ENCODE measurements around the gene TRAPPC3L.

The TRAPPC3L gene

GRCh38 chr6:116557893-116558292 is 12.4 kb upstream of the TRAPPC3L start:
- H3K4me3 ChIP-seq (ENCODE audit: low read length), result no peak overlapping the region
- H3K27me3 ChIP-seq (ENCODE audit: insufficient read depth, low read length), result no peaks in the 10 kb centered on the region
- H3K36me3 ChIP-seq (ENCODE audit: insufficient read depth, low read length), result no peaks in the 10 kb centered on the region
- no peak overlapping the region for H3K9ac ChIP-seq (ENCODE audit: low read depth, low read length)
- no peak overlapping the region for H3K27ac ChIP-seq (ENCODE audit: low read depth, low read length)
- no peaks in the 10 kb centered on the region for H3K4me1 ChIP-seq (ENCODE audit: insufficient read depth, low read length)
- 83% methylated on average over 5 of the region's 5 CpGs for WGBS
- no peaks in the 10 kb centered on the region for H3K9me3 ChIP-seq (ENCODE audit: insufficient read depth, low read depth, low read length)

GRCh38 chr6:116556814-116557415 is 11.4 kb upstream of the TRAPPC3L start:
- Histone ChIP-seq H3K27me3 (ENCODE audit: insufficient read depth, low read length) (no peaks in the 10 kb centered on the region), H3K9me3 (ENCODE audit: insufficient read depth, low read depth, low read length) (no peaks in the 10 kb centered on the region), H3K27ac (ENCODE audit: low read depth, low read length) (no peak overlapping the region), H3K9ac (ENCODE audit: low read depth, low read length) (no peak overlapping the region), H3K4me1 (ENCODE audit: insufficient read depth, low read length) (no peaks in the 10 kb centered on the region), H3K4me3 (ENCODE audit: low read length) (no peak overlapping the region), H3K36me3 (ENCODE audit: insufficient read depth, low read length) (no peaks in the 10 kb centered on the region)
- WGBS, result 88% methylated on average over 5 of the region's 5 CpGs

GRCh38 chr6:116556065-116556464 is 10.6 kb upstream of the TRAPPC3L start:
- Histone ChIP-seq H3K4me1 (ENCODE audit: insufficient read depth, low read length) (no peaks in the 10 kb centered on the region), H3K27me3 (ENCODE audit: insufficient read depth, low read length) (no peaks in the 10 kb centered on the region), H3K27ac (ENCODE audit: low read depth, low read length) (no peak overlapping the region), H3K9me3 (ENCODE audit: insufficient read depth, low read depth, low read length) (no peaks in the 10 kb centered on the region), H3K4me3 (ENCODE audit: low read length) (no peak overlapping the region), H3K9ac (ENCODE audit: low read depth, low read length) (no peak overlapping the region), H3K36me3 (ENCODE audit: insufficient read depth, low read length) (no peaks in the 10 kb centered on the region)
- WGBS, result 86% methylated on average over 1 of the region's 1 CpG

GRCh38 chr6:116553451-116553850 is 8.0 kb upstream of the TRAPPC3L start, which contains the start of gene CALHM4:
CALHM4 (plus strand) TSS chr6:116553751; CDS start chr6:116553794, 43 bp downstream.
- Histone ChIP-seq H3K27ac (ENCODE audit: low read depth, low read length) (no peak within 1 kb of the TSS), H3K4me1 (ENCODE audit: insufficient read depth, low read length) (no peaks in the 10 kb centered on the region), H3K9me3 (ENCODE audit: insufficient read depth, low read depth, low read length) (no peaks in the 10 kb centered on the region), H3K36me3 (ENCODE audit: insufficient read depth, low read length) (no peaks in the 10 kb centered on the region), H3K4me3 (ENCODE audit: low read length) (no peak within 1 kb of the TSS), H3K27me3 (ENCODE audit: insufficient read depth, low read length) (no peaks in the 10 kb centered on the region), H3K9ac (ENCODE audit: low read depth, low read length) (no peak within 1 kb of the TSS)

- 79% methylated on average over 4 of the region's 4 CpGs for WGBS
- no peaks in the 10 kb centered on the region for H3K27me3 ChIP-seq (ENCODE audit: insufficient read depth, low read length)
- no peak overlapping the region for H3K4me3 ChIP-seq (ENCODE audit: low read length)
These were observed 5.3 kb upstream of the TRAPPC3L start for GRCh38 chr6:116550796-116551195.

GRCh38 chr6:116547358-116547757 is 1.9 kb upstream of the TRAPPC3L start:
- WGBS, result 77% methylated on average over 6 of the region's 6 CpGs
- Histone ChIP-seq H3K4me3 (ENCODE audit: low read length) (no peak overlapping the region), H3K36me3 (ENCODE audit: insufficient read depth, low read length) (no peaks in the 10 kb centered on the region), H3K27ac (ENCODE audit: low read depth, low read length) (no peak overlapping the region), H3K9me3 (ENCODE audit: insufficient read depth, low read depth, low read length) (no peaks in the 10 kb centered on the region), H3K27me3 (ENCODE audit: insufficient read depth, low read length) (no peaks in the 10 kb centered on the region), H3K4me1 (ENCODE audit: insufficient read depth, low read length) (no peaks in the 10 kb centered on the region), H3K9ac (ENCODE audit: low read depth, low read length) (no peak overlapping the region; the same call in 1 of the 2 replicates)

More at GRCh38 chr6:116550796-116551195, 5.3 kb upstream of the TRAPPC3L start:
- Histone ChIP-seq H3K36me3 (ENCODE audit: insufficient read depth, low read length) (no peaks in the 10 kb centered on the region), H3K4me1 (ENCODE audit: insufficient read depth, low read length) (no peaks in the 10 kb centered on the region), H3K9me3 (ENCODE audit: insufficient read depth, low read depth, low read length) (no peaks in the 10 kb centered on the region), H3K9ac (ENCODE audit: low read depth, low read length) (no peak overlapping the region), H3K27ac (ENCODE audit: low read depth, low read length) (no peak overlapping the region)

- Histone ChIP-seq H3K36me3 (ENCODE audit: insufficient read depth, low read length) (no peaks in the 10 kb centered on the region), H3K27me3 (ENCODE audit: insufficient read depth, low read length) (no peaks in the 10 kb centered on the region)
These were observed 2.3 kb downstream of the TRAPPC3L start for GRCh38 chr6:116543149-116543548.

GRCh38 chr6:116542426-116542825 is 3.1 kb downstream of the TRAPPC3L start:
- no peaks in the 10 kb centered on the region for H3K36me3 ChIP-seq (ENCODE audit: insufficient read depth, low read length)
- no peak overlapping the region for H3K4me3 ChIP-seq (ENCODE audit: low read length)
- no peak overlapping the region for H3K9ac ChIP-seq (ENCODE audit: low read depth, low read length)
- no peaks in the 10 kb centered on the region for H3K27me3 ChIP-seq (ENCODE audit: insufficient read depth, low read length)
- no peaks in the 10 kb centered on the region for H3K4me1 ChIP-seq (ENCODE audit: insufficient read depth, low read length)
- H3K27ac ChIP-seq (ENCODE audit: low read depth, low read length), result no peak overlapping the region
- no peaks in the 10 kb centered on the region for H3K9me3 ChIP-seq (ENCODE audit: insufficient read depth, low read depth, low read length)

More at GRCh38 chr6:116543149-116543548, 2.3 kb downstream of the TRAPPC3L start:
- Histone ChIP-seq H3K9me3 (ENCODE audit: insufficient read depth, low read depth, low read length) (no peaks in the 10 kb centered on the region), H3K9ac (ENCODE audit: low read depth, low read length) (no peak overlapping the region), H3K4me1 (ENCODE audit: insufficient read depth, low read length) (no peaks in the 10 kb centered on the region), H3K27ac (ENCODE audit: low read depth, low read length) (no peak overlapping the region), H3K4me3 (ENCODE audit: low read length) (no peak overlapping the region)

GRCh38 chr6:116536216-116536621 is 9.3 kb downstream of the TRAPPC3L start:
- 8% methylated on average over 4 of the region's 4 CpGs for WGBS
- Histone ChIP-seq H3K4me1 (ENCODE audit: insufficient read depth, low read length) (peaks cover 10% of the 10 kb centered on the region), H3K4me3 (ENCODE audit: low read length) (no peak overlapping the region), H3K9me3 (ENCODE audit: insufficient read depth, low read depth, low read length) (no peaks in the 10 kb centered on the region), H3K9ac (ENCODE audit: low read depth, low read length) (no peak overlapping the region), H3K27me3 (ENCODE audit: insufficient read depth, low read length) (no peaks in the 10 kb centered on the region), H3K36me3 (ENCODE audit: insufficient read depth, low read length) (no peaks in the 10 kb centered on the region), H3K27ac (ENCODE audit: low read depth, low read length) (no peak overlapping the region)

- no peak overlapping the region for H3K9ac ChIP-seq (ENCODE audit: low read depth, low read length)
- no peak overlapping the region for H3K4me3 ChIP-seq (ENCODE audit: low read length)
- no peaks in the 10 kb centered on the region for H3K9me3 ChIP-seq (ENCODE audit: insufficient read depth, low read depth, low read length)
- H3K27ac ChIP-seq (ENCODE audit: low read depth, low read length), result no peak overlapping the region
- peaks cover 20% of the 10 kb centered on the region for H3K4me1 ChIP-seq (ENCODE audit: insufficient read depth, low read length)
- no peaks in the 10 kb centered on the region for H3K36me3 ChIP-seq (ENCODE audit: insufficient read depth, low read length)
- H3K27me3 ChIP-seq (ENCODE audit: insufficient read depth, low read length), result no peaks in the 10 kb centered on the region
These were observed 10.4 kb downstream of the TRAPPC3L start for GRCh38 chr6:116535109-116535508.

GRCh38 chr6:116533233-116533957 is 12.1 kb downstream of the TRAPPC3L start:
- Histone ChIP-seq H3K4me1 (ENCODE audit: insufficient read depth, low read length) (peaks cover 37% of the 10 kb centered on the region), H3K9ac (ENCODE audit: low read depth, low read length) (no peak overlapping the region), H3K4me3 (ENCODE audit: low read length) (no peak overlapping the region), H3K27ac (ENCODE audit: low read depth, low read length) (no peak overlapping the region), H3K9me3 (ENCODE audit: insufficient read depth, low read depth, low read length) (no peaks in the 10 kb centered on the region), H3K27me3 (ENCODE audit: insufficient read depth, low read length) (no peaks in the 10 kb centered on the region), H3K36me3 (ENCODE audit: insufficient read depth, low read length) (no peaks in the 10 kb centered on the region)
- 54% methylated on average over 9 of the region's 9 CpGs for WGBS

All from HUES64 (cell line).